Liver (tissue), 9 donors: Measurements from ENCODE around the gene KRT17. TPM values are rescaled to one million over a fixed set of nuclear protein-coding genes. Genes with fewer than 3 reads are reported as not detected.
"Not testable (repeated sequence)": the region's sequence is repeated elsewhere in the genome, so short reads cannot be mapped to it uniquely, and the experiment has no call there.

Experiments used
- DNase-seq: peaks from one replicate; pipeline ENCODE4 v3.0.0-alpha.2; 2017; ENCODE audit warnings: low spot score
- H3K27ac ChIP-seq, 2 donors: one replicate each; pipeline ENCODE4 v1.7.0; 2013; ENCODE audit warnings: inconsistent platforms in 2 of 2, low read length in 2 of 2, control low read depth in 1 of 2, low read depth in 1 of 2, mild to moderate bottlenecking in 1 of 2
- H3K27me3 ChIP-seq, 4 donors: one replicate each; pipeline versions ENCODE4 v1.6.1 to v1.7.0; 2013; ENCODE audit warnings: low read length in 3 of 4, inconsistent platforms in 1 of 4, mild to moderate bottlenecking in 1 of 4, moderate library complexity in 1 of 4; ENCODE audit not compliant: control insufficient read depth in 4 of 4, insufficient read depth in 4 of 4
- H3K36me3 ChIP-seq, 4 donors: one replicate each; pipeline versions ENCODE4 v1.6.1 to v1.7.0; 2013; ENCODE audit warnings: low read length in 3 of 4, mild to moderate bottlenecking in 3 of 4, low read depth in 1 of 4, moderate library complexity in 1 of 4; ENCODE audit not compliant: control insufficient read depth in 4 of 4, insufficient read depth in 3 of 4
- H3K4me1 ChIP-seq, 4 donors: one replicate each; pipeline versions ENCODE4 v1.6.1 to v1.7.0; 2013; ENCODE audit warnings: low read length in 3 of 4, mild to moderate bottlenecking in 3 of 4, moderate library complexity in 1 of 4; ENCODE audit not compliant: control insufficient read depth in 4 of 4, insufficient read depth in 4 of 4
- H3K4me3 ChIP-seq, 3 donors: one replicate each; pipeline versions ENCODE4 v1.6.1 to v1.7.0; 2013; ENCODE audit warnings: low read length in 3 of 3, control low read depth in 1 of 3, low read depth in 1 of 3, mild to moderate bottlenecking in 1 of 3
- H3K9ac ChIP-seq, 2 donors: one replicate each; pipeline ENCODE4 v1.7.0; 2013; ENCODE audit warnings: low read length in 2 of 2, mild to moderate bottlenecking in 2 of 2, moderate library complexity in 2 of 2, control low read depth in 1 of 2, low read depth in 1 of 2
- H3K9me3 ChIP-seq, 4 donors: one replicate each; pipeline versions ENCODE4 v1.6.1 to v1.7.0; 2013; ENCODE audit warnings: low read length in 3 of 4; ENCODE audit not compliant: control insufficient read depth in 4 of 4
- ATF3 ChIP-seq: IDR thresholded peaks from 2 replicates; pipeline ENCODE4 v1.6.1; 2016; ENCODE audit warnings: antibody characterized with exemption
- FOXA1 ChIP-seq: IDR thresholded peaks from 2 replicates; pipeline ENCODE4 v1.6.1; 2016; ENCODE audit warnings: antibody characterized with exemption
- FOXA2 ChIP-seq: IDR thresholded peaks from 2 replicates; pipeline ENCODE4 v1.6.1; 2016; ENCODE audit warnings: antibody characterized with exemption
- GABPA ChIP-seq, 2 donors: IDR thresholded peaks in 1 of 2; conservative IDR thresholded peaks in 1 of 2; 2 replicates each; pipeline ENCODE4 v1.6.1; 2016; ENCODE audit warnings: antibody characterized with exemption in 2 of 2, mild to moderate bottlenecking in 1 of 2, moderate library complexity in 1 of 2
- HNF4A ChIP-seq, 2 donors: conservative IDR thresholded peaks; 2 replicates each; pipeline ENCODE4 v1.6.1; 2016; ENCODE audit warnings: antibody characterized with exemption in 2 of 2, mild to moderate bottlenecking in 2 of 2
- HNF4G ChIP-seq: IDR thresholded peaks from 2 replicates; pipeline ENCODE4 v1.6.1; 2016; ENCODE audit warnings: antibody characterized with exemption
- JUND ChIP-seq, 2 donors: IDR thresholded peaks; 2 replicates each; pipeline ENCODE4 v1.6.1; 2016; ENCODE audit warnings: antibody characterized with exemption in 2 of 2
- MAX ChIP-seq: IDR thresholded peaks from 2 replicates; pipeline ENCODE4 v1.6.1; 2016; ENCODE audit warnings: antibody characterized with exemption
- NR2F2 ChIP-seq: IDR thresholded peaks from 2 replicates; pipeline ENCODE4 v1.6.1; 2016; ENCODE audit warnings: antibody characterized with exemption
- RAD21 ChIP-seq, 2 donors: IDR thresholded peaks; 2 replicates each; pipeline ENCODE4 v1.6.1; 2016; ENCODE audit warnings: antibody characterized with exemption in 2 of 2, mild to moderate bottlenecking in 2 of 2
- REST ChIP-seq: IDR thresholded peaks from 2 replicates; pipeline ENCODE4 v1.6.1; 2016; ENCODE audit warnings: antibody characterized with exemption, mild to moderate bottlenecking
- RXRA ChIP-seq, 2 donors: IDR thresholded peaks; 2 replicates each; pipeline ENCODE4 v1.6.1; 2017 to 2018; ENCODE audit warnings: antibody characterized with exemption in 2 of 2, mild to moderate bottlenecking in 1 of 2
- TAF1 ChIP-seq: conservative IDR thresholded peaks from 2 replicates; pipeline ENCODE4 v1.6.1; 2016; ENCODE audit warnings: antibody characterized with exemption, mild to moderate bottlenecking
- YY1 ChIP-seq: IDR thresholded peaks from 2 replicates; pipeline ENCODE4 v1.6.1; 2016; ENCODE audit warnings: antibody characterized with exemption, mild to moderate bottlenecking
- ZBTB33 ChIP-seq: IDR thresholded peaks from 2 replicates; pipeline ENCODE4 v1.6.1; 2016; ENCODE audit warnings: antibody characterized with exemption
- WGBS: extraction: QIAGEN DNeasy Blood & Tissue Kit; methylation state at CpG from one replicate; pipeline ENCODE4 v1.1.7; 2013; 5-methylcytosine and 5-hydroxymethylcytosine counted together
- polyA plus RNA-seq, 2 donors: library from polyadenylated mRNA; stranded (reverse) in 1 of 2; unstranded in 1 of 2; fragments of 200-250 nt in 1 of 2; fragments of >200 nt in 1 of 2; fragmentation: Nextera tagmentation in 1 of 2; extraction: Ambion mirVana in 1 of 2; gene quantifications; one replicate each; pipeline versions ENCODE4 v1.2.1 to v1.2.3, GENCODE V29; 2013 to 2015
- total RNA-seq, 2 donors: library from RNA; depleted of rRNA; stranded (reverse); fragments of >200 nt; gene quantifications; one replicate each; pipeline ENCODE4 v1.2.3, GENCODE V29; 2014
- donor health status: healthy.
- donor health status: healthy.
- donor health status: healthy.
- donor health status: healthy.
- donor health status: healthy.

Gene KRT17
- total and polyA plus RNA-seq, 4 donors, result 0.15 TPM; not detected in 3

GRCh38 chr17:41625602-41626001 lies 1.2 kb upstream of the KRT17 start:
- H3K4me3 ChIP-seq, result no peak overlapping the region
- TF ChIP-seq REST (no peak), TAF1 (no peak), FOXA1 (no peak)
- H3K4me1 ChIP-seq, result no peaks in the 10 kb centered on the region
- WGBS, result 71% methylated on average over 16 of the region's 16 CpGs
- H3K36me3 ChIP-seq, result no peaks in the 10 kb centered on the region
- no peak overlapping the region for H3K9ac ChIP-seq
- no peaks in the 10 kb centered on the region for H3K27me3 ChIP-seq
- no peaks in the 10 kb centered on the region for H3K9me3 ChIP-seq
- no peak for DNase-seq
- no peak overlapping the region for H3K27ac ChIP-seq

GRCh38 chr17:41623184-41623861 lies 1.1 kb downstream of the KRT17 start:
- WGBS, result 72% methylated on average over 10 of the region's 10 CpGs
- not testable (repeated sequence) for H3K9ac ChIP-seq

GRCh38 chr17:41622340-41623183 lies 1.8 kb downstream of the KRT17 start:
- not testable (repeated sequence) for H3K9me3 ChIP-seq, H3K4me1 ChIP-seq, H3K27ac ChIP-seq, H3K9ac ChIP-seq, H3K27me3 ChIP-seq, H3K36me3 ChIP-seq, DNase-seq, H3K4me3 ChIP-seq
- 77% methylated on average over 19 of the region's 19 CpGs for WGBS

More at GRCh38 chr17:41623184-41623861, 1.1 kb downstream of the KRT17 start:
- not testable (repeated sequence) for H3K4me1 ChIP-seq, H3K27me3 ChIP-seq, DNase-seq, H3K36me3 ChIP-seq, H3K4me3 ChIP-seq, H3K9me3 ChIP-seq, H3K27ac ChIP-seq

- WGBS, result 76% methylated on average over 2 of the region's 2 CpGs
- Histone ChIP-seq H3K9ac (no peak overlapping the region), H3K4me1 (no peaks in the 10 kb centered on the region), H3K27ac (no peak overlapping the region), H3K4me3 (no peak overlapping the region), H3K36me3 (no peaks in the 10 kb centered on the region), H3K9me3 (no peaks in the 10 kb centered on the region), H3K27me3 (no peaks in the 10 kb centered on the region)
- no peak for DNase-seq
- no peak for TF ChIP-seq FOXA2
- TF ChIP-seq GABPA (IDR thresholded peaks at IDR 0.05 in 1 of 2, conservative IDR thresholded peaks at IDR 0.05 in 1 of 2), result no peak
- no peak for TF ChIP-seq HNF4A (conservative IDR thresholded peaks at IDR 0.05)
- TF ChIP-seq TAF1, result no peak
- no peak for TF ChIP-seq HNF4G
- TF ChIP-seq MAX, result no peak
- TF ChIP-seq ZBTB33, result no peak
- TF ChIP-seq RAD21 (IDR thresholded peaks at IDR 0.05), result no peak
- no peak for TF ChIP-seq ATF3
- TF ChIP-seq YY1, result no peak
- TF ChIP-seq FOXA1, result no peak
- no peak for TF ChIP-seq NR2F2
- TF ChIP-seq JUND (IDR thresholded peaks at IDR 0.05), result no peak
- TF ChIP-seq RXRA (IDR thresholded peaks at IDR 0.05), result no peak
Observed at GRCh38 chr17:41621916-41622315, 2.5 kb downstream of the KRT17 start.
